MM.1S (cell line): ENCODE data around the gene FOXO6.

Source experiments
- DNase-seq: peaks from one replicate; pipeline ENCODE4 v3.0.0-alpha.2; 2015
- H2AFZ ChIP-seq: fragments of 300-600 bp; sonication (generic); 2 replicates; pipeline ENCODE4 v1.6.0; 2016; ENCODE audit warnings: antibody characterized with exemption, low read length
- H3F3A ChIP-seq: fragments of 300-600 bp; sonication (generic); 2 replicates; pipeline ENCODE4 v1.6.1; 2016; ENCODE audit warnings: mild to moderate bottlenecking, antibody characterized with exemption, low read length, moderate library complexity, mixed read lengths; ENCODE audit not compliant: insufficient read depth
- H3K27ac ChIP-seq: fragments of 300-600 bp; sonication (generic); 2 replicates; pipeline ENCODE4 v1.5.1; 2016; ENCODE audit warnings: mild to moderate bottlenecking, low read length
- H3K27me3 ChIP-seq: fragments of 300-600 bp; sonication (generic); replicated peaks from 2 replicates; pipeline ENCODE4 v1.6.0; 2016; ENCODE audit warnings: low read length; ENCODE audit not compliant: insufficient read depth
- H3K36me3 ChIP-seq: fragments of 300-600 bp; sonication (generic); replicated peaks from 2 replicates; pipeline ENCODE4 v1.6.1; 2016; ENCODE audit warnings: mild to moderate bottlenecking, low read length, mixed read lengths; ENCODE audit not compliant: insufficient read depth
- H3K4me1 ChIP-seq: fragments of 300-600 bp; sonication (generic); 2 replicates; pipeline ENCODE4 v1.6.1; 2016; ENCODE audit warnings: low read length, mixed read lengths
- H3K4me2 ChIP-seq: fragments of 300-600 bp; sonication (generic); 2 replicates; pipeline ENCODE4 v1.6.0; 2016; ENCODE audit warnings: low read depth, low read length
- H3K4me3 ChIP-seq: fragments of 300-600 bp; sonication (generic); 2 replicates; pipeline ENCODE4 v1.5.1; 2016; ENCODE audit warnings: low read length, mixed read lengths
- H3K79me2 ChIP-seq: fragments of 300-600 bp; sonication (generic); 2 replicates; pipeline ENCODE4 v1.6.1; 2016; ENCODE audit warnings: mixed run types, low read length, mixed read lengths
- H3K9ac ChIP-seq: fragments of 300-600 bp; sonication (generic); 2 replicates; pipeline ENCODE4 v1.6.1; 2016; ENCODE audit warnings: low read length, mixed read lengths
- H3K9me2 ChIP-seq: fragments of 300-600 bp; sonication (generic); replicated peaks from 2 replicates; pipeline ENCODE4 v1.6.1; 2016; ENCODE audit warnings: mild to moderate bottlenecking, low read length, mixed read lengths; ENCODE audit not compliant: insufficient read depth
- H3K9me3 ChIP-seq: fragments of 300-600 bp; sonication (generic); replicated peaks from 2 replicates; pipeline ENCODE4 v1.6.1; 2016; ENCODE audit warnings: mild to moderate bottlenecking, low read length, mixed read lengths; ENCODE audit not compliant: insufficient read depth
- H4K20me1 ChIP-seq: fragments of 300-600 bp; sonication (generic); 2 replicates; pipeline ENCODE4 v1.6.1; 2016; ENCODE audit warnings: mild to moderate bottlenecking, low read length, moderate library complexity, mixed read lengths; ENCODE audit not compliant: insufficient read depth
- EZH2 ChIP-seq: fragments of 300-600 bp; sonication (generic); optimal IDR thresholded peaks from 2 replicates; pipeline ENCODE3; 2017; ENCODE audit warnings: low read depth, mild to moderate bottlenecking, antibody characterized with exemption, low read length, mixed read lengths
- EZH2phosphoT487 ChIP-seq: fragments of 300-600 bp; sonication (generic); IDR thresholded peaks from 2 replicates; pipeline ENCODE4 v1.6.1; 2018; ENCODE audit warnings: antibody characterized with exemption, low read length
- TF ChIP-seq, protein P1 (sequence below): fragments of 300-600 bp; sonication (generic); IDR thresholded peaks from 2 replicates; pipeline ENCODE4 v1.5.1; 2016; ENCODE audit warnings: antibody characterized with exemption, low read length, mixed read lengths

FOXO6 gene

DNA sequence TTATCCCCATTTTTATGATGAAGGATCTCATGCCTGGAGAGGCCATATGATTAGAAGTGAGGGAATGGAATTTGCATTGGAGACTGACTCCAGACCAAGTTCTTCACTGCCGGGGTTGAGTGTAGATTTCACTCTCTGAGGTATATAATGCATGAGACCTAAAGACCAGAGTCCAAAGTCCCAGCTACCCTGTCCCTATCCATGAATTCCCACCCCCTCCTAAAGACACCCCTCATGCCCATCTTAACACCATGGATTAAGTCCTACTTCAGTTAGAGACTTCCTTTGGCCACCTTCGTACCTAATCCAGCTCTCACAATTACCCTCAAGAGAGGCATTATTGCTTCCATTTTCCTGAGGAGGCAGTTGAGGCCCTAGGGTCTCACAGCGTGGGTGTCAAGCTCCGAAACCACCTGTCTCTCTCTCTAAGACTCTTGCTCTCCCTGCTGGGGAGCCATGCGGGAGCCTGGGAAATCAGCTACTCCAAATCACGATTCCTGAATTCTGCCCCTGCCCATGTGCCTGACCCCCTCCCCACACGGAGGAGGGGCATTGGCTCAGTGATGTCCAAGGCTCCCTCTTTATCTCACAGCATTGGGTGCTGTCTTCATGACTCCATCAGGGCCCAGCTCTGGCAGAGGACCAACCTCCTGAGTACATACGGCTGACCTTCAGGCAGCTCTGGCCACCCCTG, 11.7 kb upstream of the FOXO6 start:
- Histone ChIP-seq H3K36me3 (no peaks in the 10 kb centered on the region), H3K4me1 (peaks cover 9% of the 10 kb centered on the region), H3K4me2 (no peak overlapping the region), H3F3A (no peaks in the 10 kb centered on the region), H3K4me3 (no peak overlapping the region), H3K9me3 (no peaks in the 10 kb centered on the region), H3K27ac (no peak overlapping the region), H3K79me2 (no peaks in the 10 kb centered on the region), H3K9me2 (no peaks in the 10 kb centered on the region), H4K20me1 (no peaks in the 10 kb centered on the region), H2AFZ (no peak overlapping the region), H3K9ac (no peak overlapping the region), H3K27me3 (no peaks in the 10 kb centered on the region)
- TF ChIP-seq, protein P1, sequence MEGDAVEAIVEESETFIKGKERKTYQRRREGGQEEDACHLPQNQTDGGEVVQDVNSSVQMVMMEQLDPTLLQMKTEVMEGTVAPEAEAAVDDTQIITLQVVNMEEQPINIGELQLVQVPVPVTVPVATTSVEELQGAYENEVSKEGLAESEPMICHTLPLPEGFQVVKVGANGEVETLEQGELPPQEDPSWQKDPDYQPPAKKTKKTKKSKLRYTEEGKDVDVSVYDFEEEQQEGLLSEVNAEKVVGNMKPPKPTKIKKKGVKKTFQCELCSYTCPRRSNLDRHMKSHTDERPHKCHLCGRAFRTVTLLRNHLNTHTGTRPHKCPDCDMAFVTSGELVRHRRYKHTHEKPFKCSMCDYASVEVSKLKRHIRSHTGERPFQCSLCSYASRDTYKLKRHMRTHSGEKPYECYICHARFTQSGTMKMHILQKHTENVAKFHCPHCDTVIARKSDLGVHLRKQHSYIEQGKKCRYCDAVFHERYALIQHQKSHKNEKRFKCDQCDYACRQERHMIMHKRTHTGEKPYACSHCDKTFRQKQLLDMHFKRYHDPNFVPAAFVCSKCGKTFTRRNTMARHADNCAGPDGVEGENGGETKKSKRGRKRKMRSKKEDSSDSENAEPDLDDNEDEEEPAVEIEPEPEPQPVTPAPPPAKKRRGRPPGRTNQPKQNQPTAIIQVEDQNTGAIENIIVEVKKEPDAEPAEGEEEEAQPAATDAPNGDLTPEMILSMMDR, result no peak
- TF ChIP-seq EZH2phosphoT487, result no peak
- TF ChIP-seq EZH2, result no peak
- DNase-seq, result no peak

- no peak overlapping the region for H3K9ac ChIP-seq
- peaks cover 9% of the 10 kb centered on the region for H3K4me1 ChIP-seq
- H3K36me3 ChIP-seq, result no peaks in the 10 kb centered on the region
- no peak overlapping the region for H2AFZ ChIP-seq
- H3K27ac ChIP-seq, result no peak overlapping the region
- no peak for DNase-seq
- H4K20me1 ChIP-seq, result no peaks in the 10 kb centered on the region
- H3K4me3 ChIP-seq, result no peak overlapping the region
- no peaks in the 10 kb centered on the region for H3K9me3 ChIP-seq
- H3K9me2 ChIP-seq, result no peaks in the 10 kb centered on the region
- no peaks in the 10 kb centered on the region for H3F3A ChIP-seq
- TF ChIP-seq EZH2 (no peak), EZH2phosphoT487 (no peak)
- TF ChIP-seq, protein P1, result no peak
- H3K79me2 ChIP-seq, result no peaks in the 10 kb centered on the region
- H3K27me3 ChIP-seq, result no peaks in the 10 kb centered on the region
- no peak overlapping the region for H3K4me2 ChIP-seq
Measured at GRCh38 chr1:41350055-41350378, 11.2 kb upstream of the FOXO6 start.

DNA sequence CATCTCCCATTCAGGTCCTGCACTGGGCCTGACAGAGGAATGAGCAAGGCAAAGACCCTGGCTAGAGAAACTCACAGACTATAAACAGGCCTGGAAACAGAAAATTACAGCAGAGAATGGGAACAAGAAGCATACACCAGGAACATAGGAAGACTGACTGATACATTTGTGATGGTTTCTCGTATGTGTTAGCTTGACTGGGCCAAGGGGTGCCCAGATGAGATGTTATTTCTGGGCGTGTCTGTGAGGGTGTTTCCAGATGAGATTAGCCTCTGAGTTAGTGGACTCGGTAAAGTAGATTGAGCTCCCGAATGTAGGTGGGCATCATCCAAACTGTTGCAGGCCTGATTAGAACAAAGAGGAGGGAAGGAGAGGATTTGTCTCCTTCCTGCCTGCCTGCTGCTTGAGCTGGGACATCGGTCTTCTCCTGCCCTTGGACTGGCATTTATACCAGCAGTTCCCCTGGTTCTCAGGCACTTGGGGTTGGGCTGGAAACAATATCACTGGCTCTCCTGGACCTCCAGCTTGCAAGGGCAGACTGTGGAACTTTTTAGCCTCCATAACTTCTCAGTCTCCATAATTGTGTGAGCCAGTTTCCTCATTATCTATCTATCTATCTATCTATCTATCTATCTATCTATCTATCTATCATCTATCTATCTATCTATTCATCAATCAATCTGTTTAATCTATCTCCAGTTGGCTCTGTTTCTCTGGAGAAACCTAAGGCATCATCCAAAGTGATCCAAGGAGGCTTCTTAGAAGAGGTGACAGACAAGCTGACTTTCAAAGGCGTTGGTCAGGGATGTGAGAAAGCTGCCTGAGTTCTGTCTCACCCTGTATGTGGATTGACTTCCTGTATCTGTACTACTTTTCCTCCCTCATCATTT, 9.7 kb upstream of the FOXO6 start:
- TF ChIP-seq EZH2, result no peak
- TF ChIP-seq, protein P1, result no peak
- TF ChIP-seq EZH2phosphoT487, result no peak
- Histone ChIP-seq H3K4me3 (no peak overlapping the region), H3K4me2 (no peak overlapping the region), H3K9ac (no peak overlapping the region), H4K20me1 (no peaks in the 10 kb centered on the region), H3K79me2 (no peaks in the 10 kb centered on the region), H2AFZ (no peak overlapping the region), H3K9me2 (no peaks in the 10 kb centered on the region), H3K36me3 (no peaks in the 10 kb centered on the region), H3K27ac (no peak overlapping the region), H3K9me3 (no peaks in the 10 kb centered on the region), H3K4me1 (peaks cover 9% of the 10 kb centered on the region), H3K27me3 (no peaks in the 10 kb centered on the region), H3F3A (no peaks in the 10 kb centered on the region)
- DNase-seq, result no peak
